SKM-1 treated with dmso at 0.1 percent for 144 hours (cell line): ENCODE measurements around the gene TUBGCP6.

Experiments
- DNase-seq: peaks from one replicate; lab custom pipeline; 2025; ENCODE audit not compliant: unreplicated experiment; lab: John Stamatoyannopoulos, UW

Gene TUBGCP6

GRCh38 chr22:50229370-50229769 lies 15.5 kb downstream of the TUBGCP6 start:
- no peak for DNase-seq

GRCh38 chr22:50228366-50228765 lies 16.5 kb downstream of the TUBGCP6 start:
- DNase-seq = no peak

GRCh38 chr22:50227579-50228215 lies 17.1 kb downstream of the TUBGCP6 start:
- no peak for DNase-seq

- no peak for DNase-seq
These were observed 18.0 kb downstream of the TUBGCP6 start for GRCh38 chr22:50226875-50227165.

- no peak for DNase-seq
These were observed 18.6 kb downstream of the TUBGCP6 start for GRCh38 chr22:50226063-50226874.

- DNase-seq = no peak
These were observed 19.4 kb downstream of the TUBGCP6 start for GRCh38 chr22:50225200-50225969.

GRCh38 chr22:50224071-50224470 lies 20.8 kb downstream of the TUBGCP6 start:
- no peak for DNase-seq

- no peak for DNase-seq
These were observed 22.3 kb downstream of the TUBGCP6 start for GRCh38 chr22:50222508-50222907.

GRCh38 chr22:50221410-50222300 lies 23.2 kb downstream of the TUBGCP6 start:
- no peak for DNase-seq

- no peak for DNase-seq
These were observed 24.0 kb downstream of the TUBGCP6 start for GRCh38 chr22:50220603-50221409.

GRCh38 chr22:50219800-50220602 lies 24.8 kb downstream of the TUBGCP6 start:
- no peak for DNase-seq

GRCh38 chr22:50218996-50219727 lies 25.7 kb downstream of the TUBGCP6 start:
- DNase-seq = no peak

GRCh38 chr22:50218153-50218995 lies 26.4 kb downstream of the TUBGCP6 start:
- no peak for DNase-seq

- no peak for DNase-seq
These were observed 27.2 kb downstream of the TUBGCP6 start for GRCh38 chr22:50217543-50218152.

- DNase-seq = no peak
These were observed 27.9 kb downstream of the TUBGCP6 start for GRCh38 chr22:50216684-50217520.

- no peak for DNase-seq
These were observed 28.7 kb downstream of the TUBGCP6 start for GRCh38 chr22:50216055-50216683.
